GM12878 (cell line): ENCODE measurements around the gene CRYGS. TPM values are rescaled to one million over a fixed set of nuclear protein-coding genes. Genes with fewer than 3 reads are reported as not detected.

Experiments
- ATAC-seq: fragments of 200-7000 bp; cut with Tn5 transposase; 3 replicates; pipeline ENCODE4 v1.9.1; 2020; ENCODE audit warnings: mild to moderate bottlenecking, moderate library complexity
- BruUV-seq: library from RNA; stranded (reverse); fragments of 400-500 nt; replicated peaks from 2 replicates; lab custom pipeline; 2021; lab: Mats Ljungman, UMichigan
- CTCF ChIA-PET: fragments of 300-600 bp; sonication (Branson Sonifier 250); formaldehyde crosslinking; extraction: SDS; loops from one replicate; lab custom pipeline; 2021; ENCODE audit warnings: inconsistent platforms; lab: Yijun Ruan, JAX
- POLR2A ChIA-PET: fragments of 350-600 bp; formaldehyde crosslinking; extraction: SDS; loops from one replicate; lab custom pipeline; 2021; ENCODE audit warnings: inconsistent platforms; lab: Charles Lee
- RAD21 ChIA-PET: fragments of 300-600 bp; sonication (Branson Sonifier 250); formaldehyde crosslinking; loops from one replicate; lab custom pipeline; 2023; ENCODE audit warnings: antibody characterized with exemption; ENCODE audit not compliant: unreplicated experiment; lab: Charles Lee
- SMC1A ChIA-PET: fragments of 300-600 bp; sonication (Branson Sonifier 250); formaldehyde crosslinking; loops from one replicate; lab custom pipeline; 2023; ENCODE audit not compliant: unreplicated experiment, uncharacterized antibody; lab: Charles Lee
- DNase-seq: peaks from one replicate; pipeline ENCODE4 v3.0.0-alpha.2; 2011; ENCODE audit warnings: low read depth, low spot score
- FAIRE-seq: peaks from 3 replicates; lab custom pipeline; 2011; peaks lifted over from hg19 to GRCh38; lab: Jason Lieb, UNC
- H2AFZ ChIP-seq: 2 replicates; pipeline ENCODE4 v1.6.0; 2011; ENCODE audit warnings: low read depth, low read length, control low read depth; ENCODE audit not compliant: control insufficient read depth
- H3K27ac ChIP-seq: 2 replicates; pipeline ENCODE4 v1.5.1; 2011; ENCODE audit warnings: control low read depth; ENCODE audit not compliant: control insufficient read depth, insufficient read depth
- H3K27me3 ChIP-seq, 2 experiments: replicated peaks in 1 of 2; 2 replicates each; pipeline versions ENCODE4 v1.6.0 to v1.6.1; 2011; ENCODE audit warnings: low read length in 1 of 2; ENCODE audit not compliant: control insufficient read depth in 2 of 2, insufficient read depth in 2 of 2
- H3K36me3 ChIP-seq, 2 experiments: 2 replicates each; pipeline ENCODE4 v1.5.1; 2011; ENCODE audit warnings: low read length in 1 of 2; ENCODE audit not compliant: control insufficient read depth in 2 of 2, insufficient read depth in 2 of 2
- H3K4me1 ChIP-seq: 2 replicates; pipeline ENCODE4 v1.6.1; 2011; ENCODE audit warnings: mild to moderate bottlenecking, low read length, moderate library complexity, mixed read lengths; ENCODE audit not compliant: control insufficient read depth, insufficient read depth
- H3K4me2 ChIP-seq: 2 replicates; pipeline ENCODE4 v1.6.0; 2011; ENCODE audit warnings: control low read depth; ENCODE audit not compliant: control insufficient read depth, insufficient read depth
- H3K4me3 ChIP-seq: fragments of 200-600 bp; sonication (generic); 2 replicates; pipeline ENCODE4 v1.5.1; 2016
- H3K79me2 ChIP-seq: 2 replicates; pipeline ENCODE4 v1.6.0; 2011; ENCODE audit warnings: low read length; ENCODE audit not compliant: control insufficient read depth, insufficient read depth
- H3K9ac ChIP-seq: 2 replicates; pipeline ENCODE4 v1.8.0; 2011; ENCODE audit warnings: low read length, control low read depth, mixed read lengths; ENCODE audit not compliant: control insufficient read depth, insufficient read depth
- H3K9me3 ChIP-seq: replicated peaks from 3 replicates; pipeline ENCODE4 v1.5.1; 2011; ENCODE audit warnings: mild to moderate bottlenecking, low read length; ENCODE audit not compliant: control insufficient read depth, insufficient read depth
- H4K20me1 ChIP-seq: 2 replicates; pipeline ENCODE4 v1.6.0; 2011; ENCODE audit not compliant: control insufficient read depth, insufficient read depth
- BRCA1 ChIP-seq: IDR thresholded peaks from 2 replicates; pipeline ENCODE4 v1.6.1; 2011; ENCODE audit warnings: low read depth, low read length, improper control_type of control experiment
- JUND ChIP-seq: IDR thresholded peaks from 2 replicates; pipeline ENCODE4 v1.6.1; 2012; ENCODE audit warnings: low read depth, mild to moderate bottlenecking, low read length, improper control_type of control experiment, moderate library complexity
- KAT2A ChIP-seq: conservative IDR thresholded peaks from 2 replicates; pipeline ENCODE4 v1.6.1; 2011; ENCODE audit warnings: low read depth, low read length; ENCODE audit not compliant: control insufficient read depth
- MEF2B ChIP-seq: fragments of 450-650 bp; IDR thresholded peaks from 2 replicates; pipeline ENCODE4 v1.6.1; 2018; ENCODE audit warnings: mild to moderate bottlenecking, moderate library complexity; ENCODE audit not compliant: partially characterized antibody, poor library complexity, severe bottlenecking
- MTA3 ChIP-seq: IDR thresholded peaks from 2 replicates; pipeline ENCODE4 v1.6.1; 2012; ENCODE audit warnings: low read length, inconsistent platforms, borderline replicate concordance
- NRF1 ChIP-seq: conservative IDR thresholded peaks from 2 replicates; pipeline ENCODE4 v1.6.1; 2011; ENCODE audit warnings: mild to moderate bottlenecking, low read depth, low read length, improper control_type of control experiment
- POLR2AphosphoS5 ChIP-seq: IDR thresholded peaks from 2 replicates; pipeline ENCODE4 v1.6.1; 2011; ENCODE audit warnings: mild to moderate bottlenecking, low read length, inconsistent platforms
- SIX5 ChIP-seq: IDR thresholded peaks from 2 replicates; pipeline ENCODE4 v1.6.1; 2011; ENCODE audit warnings: mild to moderate bottlenecking, low read depth, low read length, moderate library complexity; ENCODE audit not compliant: severe bottlenecking
- STAT3 ChIP-seq: IDR thresholded peaks from 2 replicates; pipeline ENCODE4 v1.6.1; 2011; ENCODE audit warnings: low read depth, low read length, improper control_type of control experiment
- TCF3 ChIP-seq: IDR thresholded peaks from 2 replicates; pipeline ENCODE4 v1.6.1; 2012; ENCODE audit warnings: low read depth, mild to moderate bottlenecking, low read length, borderline replicate concordance; ENCODE audit not compliant: insufficient read depth
- ZNF274 ChIP-seq: IDR thresholded peaks from one replicate; pipeline ENCODE4 v1.8.0; 2011; ENCODE audit not compliant: insufficient read length, insufficient read depth
- WGBS: methylation state at CpG from one replicate; pipeline ENCODE4 v1.1.6; 2016; ENCODE audit warnings: low lambda C conversion rate; ENCODE audit not compliant: insufficient replicate concordance, insufficient coverage; ENCODE audit errors: missing lambda C conversion rate; 5-methylcytosine and 5-hydroxymethylcytosine counted together
- in situ Hi-C: fragments of 300-500 bp; cut with MboI; formaldehyde crosslinking; loops from 9 replicates; pipeline ENCODE4 v1.14.3; 2018; ENCODE audit warnings: mixed read lengths
- intact Hi-C: fragments of 100-400 bp; cut with micrococcal nuclease; formaldehyde crosslinking; loops from one replicate; pipeline ENCODE4 v1.14.2; 2022; ENCODE audit not compliant: unreplicated experiment
- polyA plus RNA-seq, 11 experiments: library from polyadenylated mRNA; depleted of rRNA in 4 of 11; unstranded in 6 of 11; stranded (reverse) in 5 of 11; fragments of >200 nt; fragmentation: Nextera tagmentation in 4 of 11; fragmentation: Illumina TruSeq in 1 of 11; extraction: Ambion mirVana in 4 of 11; extraction: Trizol in 1 of 11; gene quantifications; 1 replicate in 1 of 11; 2 replicates in 10 of 11; pipeline versions ENCODE4 v1.2.1 to v1.2.3, GENCODE V29; 2011 to 2016; ENCODE audit warnings: inconsistent platforms in 2 of 11, missing spikeins in 2 of 11, low read depth in 1 of 11
- total RNA-seq, 4 experiments: library from RNA; depleted of rRNA in 3 of 4; stranded (reverse); fragments of >200 nt in 3 of 4; fragmentation: Illumina TruSeq in 1 of 4; extraction: Trizol in 1 of 4; gene quantifications; 2 replicates each; pipeline versions ENCODE4 v1.2.1 to v1.2.3, GENCODE V29; 2013 to 2021
- TF ChIP-seq, protein P1 (sequence below): IDR thresholded peaks from 2 replicates; pipeline ENCODE4 v1.6.1; 2012; ENCODE audit warnings: improper control_type of control experiment, low read depth, low read length; ENCODE audit not compliant: insufficient replicate concordance

CRYGS gene
- total and polyA plus RNA-seq, 10 of the 15 experiments (the other 5 are each of a cell fraction or from before 2014, with no cell fraction given): 1.1 to 6.0 (median 2.5) TPM

DNA sequence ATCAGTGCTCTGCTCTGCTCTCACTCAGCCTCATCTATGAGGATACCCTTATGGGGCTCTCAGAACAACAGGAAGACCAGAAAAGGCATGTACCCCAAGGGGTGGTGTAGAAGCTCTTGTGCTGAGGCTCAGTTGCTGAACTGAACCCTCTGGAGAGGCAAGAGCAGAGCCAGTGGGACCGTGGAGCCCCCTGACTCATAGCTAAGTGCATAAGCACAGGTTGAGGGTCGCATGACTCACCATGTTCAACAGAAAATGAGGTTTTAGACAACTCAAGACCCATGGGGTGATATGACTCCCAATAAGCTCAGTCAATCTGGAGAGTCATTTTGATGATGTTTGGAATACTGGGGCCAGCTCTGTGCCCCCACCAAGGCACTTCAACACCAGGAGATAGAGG, 37.3 kb downstream of the CRYGS start (continued):
- TF ChIP-seq, protein P1, sequence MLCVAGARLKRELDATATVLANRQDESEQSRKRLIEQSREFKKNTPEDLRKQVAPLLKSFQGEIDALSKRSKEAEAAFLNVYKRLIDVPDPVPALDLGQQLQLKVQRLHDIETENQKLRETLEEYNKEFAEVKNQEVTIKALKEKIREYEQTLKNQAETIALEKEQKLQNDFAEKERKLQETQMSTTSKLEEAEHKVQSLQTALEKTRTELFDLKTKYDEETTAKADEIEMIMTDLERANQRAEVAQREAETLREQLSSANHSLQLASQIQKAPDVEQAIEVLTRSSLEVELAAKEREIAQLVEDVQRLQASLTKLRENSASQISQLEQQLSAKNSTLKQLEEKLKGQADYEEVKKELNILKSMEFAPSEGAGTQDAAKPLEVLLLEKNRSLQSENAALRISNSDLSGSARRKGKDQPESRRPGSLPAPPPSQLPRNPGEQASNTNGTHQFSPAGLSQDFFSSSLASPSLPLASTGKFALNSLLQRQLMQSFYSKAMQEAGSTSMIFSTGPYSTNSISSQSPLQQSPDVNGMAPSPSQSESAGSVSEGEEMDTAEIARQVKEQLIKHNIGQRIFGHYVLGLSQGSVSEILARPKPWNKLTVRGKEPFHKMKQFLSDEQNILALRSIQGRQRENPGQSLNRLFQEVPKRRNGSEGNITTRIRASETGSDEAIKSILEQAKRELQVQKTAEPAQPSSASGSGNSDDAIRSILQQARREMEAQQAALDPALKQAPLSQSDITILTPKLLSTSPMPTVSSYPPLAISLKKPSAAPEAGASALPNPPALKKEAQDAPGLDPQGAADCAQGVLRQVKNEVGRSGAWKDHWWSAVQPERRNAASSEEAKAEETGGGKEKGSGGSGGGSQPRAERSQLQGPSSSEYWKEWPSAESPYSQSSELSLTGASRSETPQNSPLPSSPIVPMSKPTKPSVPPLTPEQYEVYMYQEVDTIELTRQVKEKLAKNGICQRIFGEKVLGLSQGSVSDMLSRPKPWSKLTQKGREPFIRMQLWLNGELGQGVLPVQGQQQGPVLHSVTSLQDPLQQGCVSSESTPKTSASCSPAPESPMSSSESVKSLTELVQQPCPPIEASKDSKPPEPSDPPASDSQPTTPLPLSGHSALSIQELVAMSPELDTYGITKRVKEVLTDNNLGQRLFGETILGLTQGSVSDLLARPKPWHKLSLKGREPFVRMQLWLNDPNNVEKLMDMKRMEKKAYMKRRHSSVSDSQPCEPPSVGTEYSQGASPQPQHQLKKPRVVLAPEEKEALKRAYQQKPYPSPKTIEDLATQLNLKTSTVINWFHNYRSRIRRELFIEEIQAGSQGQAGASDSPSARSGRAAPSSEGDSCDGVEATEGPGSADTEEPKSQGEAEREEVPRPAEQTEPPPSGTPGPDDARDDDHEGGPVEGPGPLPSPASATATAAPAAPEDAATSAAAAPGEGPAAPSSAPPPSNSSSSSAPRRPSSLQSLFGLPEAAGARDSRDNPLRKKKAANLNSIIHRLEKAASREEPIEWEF: no peak
- no peak for TF ChIP-seq KAT2A
- no peak for TF ChIP-seq BRCA1
- no peak for TF ChIP-seq JUND

DNA sequence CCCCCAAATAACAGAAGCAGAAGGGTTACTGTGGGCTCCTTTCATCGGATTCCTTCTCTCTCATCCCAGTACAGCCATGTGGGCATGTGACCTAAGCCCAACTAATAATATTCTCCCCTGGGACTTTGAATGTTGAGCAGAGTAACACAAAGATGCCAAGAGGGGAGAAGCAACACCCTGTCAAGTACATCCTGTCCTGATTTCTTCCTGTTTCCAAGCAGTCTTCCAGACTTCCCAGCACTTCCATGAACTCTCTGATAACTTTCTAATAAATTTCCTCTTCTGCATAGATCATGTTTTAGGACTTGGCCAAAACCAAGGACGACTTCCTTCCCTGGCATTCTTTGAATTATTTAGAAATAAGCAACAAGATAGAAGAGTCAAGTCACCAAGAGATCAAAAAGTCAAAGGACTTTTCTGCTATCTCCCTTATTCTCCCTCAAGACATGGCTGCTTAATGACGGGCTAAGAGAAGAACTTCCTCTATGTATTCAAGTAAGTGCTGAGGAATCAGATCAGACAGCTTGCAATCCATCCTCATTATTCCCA, 37.9 kb downstream of the CRYGS start:
- in situ Hi-C loops: no loop called here
- no peaks in the 10 kb centered on the region for H3K36me3 ChIP-seq
- ChIA-PET SMC1A (interaction anchor here (0.7 to 12.3 kb wide), 3 partner anchors 9 to 251 kb away, joined by 3 to 257 read pairs (median 4); no protein-coding TSS in a partner anchor), CTCF (interaction anchor here (0.9 to 5.7 kb wide), 3 partner anchors 11 to 563 kb away, joined by 3 to 141 read pairs (median 3); no protein-coding TSS in a partner anchor), RAD21 (interaction anchor here (7.8 kb wide), 1 partner anchor 30 kb away, joined by 192 read pairs; no protein-coding TSS in a partner anchor)
- WGBS: 27% methylated on average over 3 of the region's 3 CpGs
- BruUV-seq: no TSS peak
- no peak for FAIRE-seq
- H3K9me3 ChIP-seq: no peaks in the 10 kb centered on the region
- H3K4me3 ChIP-seq: no peak overlapping the region
- no peaks in the 10 kb centered on the region for H3K79me2 ChIP-seq
- no peak for DNase-seq
- no peak for ATAC-seq
- TF ChIP-seq POLR2AphosphoS5: no peak
- no peak for TF ChIP-seq STAT3
- TF ChIP-seq SIX5: no peak
- TF ChIP-seq ZNF274: no peak
- TF ChIP-seq MTA3: no peak
- no peak for TF ChIP-seq NRF1
- no peak for TF ChIP-seq TCF3
- TF ChIP-seq MEF2B: no peak
- TF ChIP-seq, all 136 proteins: peak for 0
- intact Hi-C loops: loop anchor here (5.0 kb wide), 1 partner anchor 49 kb away; no protein-coding TSS in a partner anchor
- Histone ChIP-seq H4K20me1 (no peaks in the 10 kb centered on the region), H3K9ac (no peak overlapping the region), H3K4me1 (peaks cover 21% of the 10 kb centered on the region), H3K27ac (no peak overlapping the region), H3K4me2 (no peak overlapping the region), H2AFZ (no peak overlapping the region), H3K27me3 (no peaks in the 10 kb centered on the region)
- POLR2A ChIA-PET: no interaction called here
